Spinal cord (tissue), 10 donors: ENCODE data around the gene GTPBP1. TPM values are rescaled to one million over a fixed set of nuclear protein-coding genes. Genes with fewer than 3 reads are reported as not detected.

Experiments
- DNase-seq, 6 donors: peaks; one replicate each; pipeline versions ENCODE4 v3.0.0 to v3.0.0-alpha.2; 2013 to 2015; ENCODE audit warnings: low spot score in 6 of 6, low read depth in 4 of 6
- H3K27ac ChIP-seq: one replicate; pipeline ENCODE4 v1.5.1; 2013; ENCODE audit warnings: low read depth, low read length, control low read depth
- H3K27me3 ChIP-seq: one replicate; pipeline ENCODE4 v1.6.1; 2013; ENCODE audit warnings: low read length; ENCODE audit not compliant: control insufficient read depth, insufficient read depth
- H3K36me3 ChIP-seq: one replicate; pipeline ENCODE4 v1.6.1; 2013; ENCODE audit warnings: low read length; ENCODE audit not compliant: control insufficient read depth, insufficient read depth
- H3K4me1 ChIP-seq: one replicate; pipeline ENCODE4 v1.6.1; 2013; ENCODE audit warnings: low read length; ENCODE audit not compliant: control insufficient read depth, insufficient read depth
- H3K4me3 ChIP-seq: one replicate; pipeline ENCODE4 v1.5.1; 2013; ENCODE audit warnings: low read depth, low read length, control low read depth
- H3K9me3 ChIP-seq: one replicate; pipeline ENCODE4 v1.6.1; 2013; ENCODE audit warnings: low read length; ENCODE audit not compliant: control insufficient read depth, insufficient read depth
- WGBS: methylation state at CpG from one replicate; pipeline ENCODE4 v1.1.5; 2013; ENCODE audit warnings: missing lambda C conversion rate; ENCODE audit not compliant: insufficient coverage; 5-methylcytosine and 5-hydroxymethylcytosine counted together
- polyA plus RNA-seq, 2 donors: library from polyadenylated mRNA; unstranded; fragments of 120-200 nt; gene quantifications; one replicate each; pipeline ENCODE4 v1.2.1, GENCODE V29; 2013; ENCODE audit not compliant: insufficient read length in 2 of 2
- total RNA-seq, 2 donors: library from RNA; depleted of rRNA in 1 of 2; stranded (reverse); fragments of 120-200 nt in 1 of 2; fragments of >200 nt in 1 of 2; gene quantifications; one replicate each; pipeline versions ENCODE4 v1.2.3 to v1.2.4, GENCODE V29; 2013 to 2014
- donor health status: healthy.

Gene GTPBP1
- total and polyA plus RNA-seq, 4 donors: 25.0 to 79.6 (median 44.4) TPM

- Histone ChIP-seq H3K4me3 (no peak overlapping the region), H3K36me3 (peaks cover 94% of the 10 kb centered on the region), H3K4me1 (peaks cover 3% of the 10 kb centered on the region), H3K27ac (no peak overlapping the region), H3K27me3 (no peaks in the 10 kb centered on the region), H3K9me3 (no peaks in the 10 kb centered on the region)
- WGBS: 90% methylated on average over 11 of the region's 14 CpGs
- DNase-seq: no peak
Measured at GRCh38 chr22:38745676-38746460, 40.1 kb downstream of the GTPBP1 start.

GRCh38 chr22:38748487-38749136, 42.9 kb downstream of the GTPBP1 start:
- H3K9me3 ChIP-seq: no peaks in the 10 kb centered on the region
- 73% methylated on average over 12 of the region's 14 CpGs for WGBS
- DNase-seq: no peak
- peaks cover 86% of the 10 kb centered on the region for H3K36me3 ChIP-seq
- H3K27me3 ChIP-seq: no peaks in the 10 kb centered on the region
- no peak overlapping the region for H3K4me3 ChIP-seq
- peaks cover 8% of the 10 kb centered on the region for H3K4me1 ChIP-seq
- H3K27ac ChIP-seq: no peak overlapping the region

GRCh38 chr22:38750104-38750503, 44.4 kb downstream of the GTPBP1 start:
- Histone ChIP-seq H3K27ac (no peak overlapping the region), H3K27me3 (no peaks in the 10 kb centered on the region), H3K4me3 (no peak overlapping the region), H3K9me3 (no peaks in the 10 kb centered on the region), H3K36me3 (peaks cover 71% of the 10 kb centered on the region), H3K4me1 (peaks cover 19% of the 10 kb centered on the region)
- 87% methylated on average over 14 of the region's 14 CpGs for whole genome bisulfite sequencing
- DNase-seq: no peak

- Histone ChIP-seq H3K4me3 (no peak overlapping the region), H3K4me1 (peaks cover 22% of the 10 kb centered on the region)
- 96% methylated on average over 17 of the region's 17 CpGs for WGBS
Measured at GRCh38 chr22:38750638-38751037, 44.9 kb downstream of the GTPBP1 start.

GRCh38 chr22:38751066-38751421, 45.3 kb downstream of the GTPBP1 start:
- Histone ChIP-seq H3K9me3 (no peaks in the 10 kb centered on the region), H3K4me3 (no peak overlapping the region), H3K36me3 (peaks cover 63% of the 10 kb centered on the region), H3K27me3 (no peaks in the 10 kb centered on the region), H3K4me1 (peaks cover 22% of the 10 kb centered on the region), H3K27ac (no peak overlapping the region)
- WGBS: 92% methylated on average over 10 of the region's 12 CpGs
- no peak for DNase-seq

More at GRCh38 chr22:38750638-38751037, 44.9 kb downstream of the GTPBP1 start:
- no peak overlapping the region for H3K27ac ChIP-seq
- no peaks in the 10 kb centered on the region for H3K9me3 ChIP-seq
- DNase-seq: no peak
- H3K36me3 ChIP-seq: peaks cover 67% of the 10 kb centered on the region
- no peaks in the 10 kb centered on the region for H3K27me3 ChIP-seq

- Histone ChIP-seq H3K4me1 (peaks cover 28% of the 10 kb centered on the region), H3K36me3 (peaks cover 56% of the 10 kb centered on the region), H3K27ac (no peak overlapping the region), H3K9me3 (no peaks in the 10 kb centered on the region), H3K27me3 (no peaks in the 10 kb centered on the region), H3K4me3 (no peak overlapping the region)
- DNase-seq: no peak
- 76% methylated on average over 21 of the region's 24 CpGs for WGBS
Measured at GRCh38 chr22:38751422-38752346, 45.9 kb downstream of the GTPBP1 start.

GRCh38 chr22:38753948-38754750, 48.4 kb downstream of the GTPBP1 start:
- no peaks in the 10 kb centered on the region for H3K9me3 ChIP-seq
- peaks cover 40% of the 10 kb centered on the region for H3K4me1 ChIP-seq
- WGBS: 33% methylated on average over 7 of the region's 12 CpGs
- peak overlapping the region; percentile 75 for H3K27ac ChIP-seq
- no peaks in the 10 kb centered on the region for H3K27me3 ChIP-seq
- H3K4me3 ChIP-seq: peak overlapping the region; percentile 58
- peaks cover 37% of the 10 kb centered on the region for H3K36me3 ChIP-seq
- DNase-seq: peak in 2 of 6 donors; percentile 51 to 70

GRCh38 chr22:38754751-38755154, 49.0 kb downstream of the GTPBP1 start:
- DNase-seq: peak in 1 of 6 donors; percentile 38
- H3K27ac ChIP-seq: peak overlapping the region; percentile 75
- peaks cover 31% of the 10 kb centered on the region for H3K36me3 ChIP-seq
- WGBS: 19% methylated on average over 11 of the region's 12 CpGs
- H3K27me3 ChIP-seq: no peaks in the 10 kb centered on the region
- no peaks in the 10 kb centered on the region for H3K9me3 ChIP-seq
- H3K4me3 ChIP-seq: peak overlapping the region; percentile 58
- peaks cover 40% of the 10 kb centered on the region for H3K4me1 ChIP-seq
